Fibroblast of upper back skin (primary cell): ENCODE results near the gene LRRC9.
A peak's percentile ranks its signal among the peaks of the same experiment; 100 is the strongest.
"Not testable (repeated sequence)": the region's sequence is repeated elsewhere in the genome, so short reads cannot be mapped to it uniquely, and the experiment has no call there.

Experiments used
- DNase-seq: peaks from one replicate; pipeline ENCODE4 v3.0.0-alpha.2; 2013

The LRRC9 gene

GRCh38 chr14:59919570-59920377, at the start of gene LRRC9:
TSS of gene LRRC9 (plus strand) at chr14:59920144.
- peak; percentile 6 for DNase-seq

- DNase-seq, result peak; percentile 39
Observed at GRCh38 chr14:59870277-59871165, 49.4 kb upstream of the LRRC9 start, which contains the start of gene RTN1. TSS of gene RTN1 (minus strand) at chr14:59870776. CDS start at chr14:59870630, 146 bp downstream.

- DNase-seq, result no peak
Observed at GRCh38 chr14:59871166-59871495, 48.8 kb upstream of the LRRC9 start.

GRCh38 chr14:59882957-59883356, 37.0 kb upstream of the LRRC9 start:
- DNase-seq, result no peak

- no peak for DNase-seq
Observed at GRCh38 chr14:59890676-59891075, 29.3 kb upstream of the LRRC9 start.

- no peak for DNase-seq
Observed at GRCh38 chr14:59895721-59896120, 24.2 kb upstream of the LRRC9 start.

- peak; percentile 13 for DNase-seq
Observed at GRCh38 chr14:59897757-59898383, 22.1 kb upstream of the LRRC9 start.

- no peak for DNase-seq
Observed at GRCh38 chr14:59900556-59900955, 19.4 kb upstream of the LRRC9 start.

- DNase-seq, result no peak
Observed at GRCh38 chr14:59904184-59904583, 15.8 kb upstream of the LRRC9 start.

GRCh38 chr14:59905188-59905587, 14.8 kb upstream of the LRRC9 start:
- no peak for DNase-seq

- no peak for DNase-seq
Observed at GRCh38 chr14:59912443-59912842, 7.5 kb upstream of the LRRC9 start.

- DNase-seq, result no peak
Observed at GRCh38 chr14:59913187-59913586, 6.8 kb upstream of the LRRC9 start.

GRCh38 chr14:59918824-59919569, 947 bp upstream of the LRRC9 start:
- DNase-seq, result peak; percentile 26

- DNase-seq, result no peak
Observed at GRCh38 chr14:59920378-59920683, 387 bp downstream of the LRRC9 start.

- DNase-seq, result no peak
Observed at GRCh38 chr14:59925797-59926196, 5.9 kb downstream of the LRRC9 start.

- no peak for DNase-seq
Observed at GRCh38 chr14:59926534-59926933, 6.6 kb downstream of the LRRC9 start.

GRCh38 chr14:59931237-59931636, 11.3 kb downstream of the LRRC9 start:
- DNase-seq, result no peak

GRCh38 chr14:59936145-59936544, 16.2 kb downstream of the LRRC9 start:
- no peak for DNase-seq

- DNase-seq, result no peak
Observed at GRCh38 chr14:59939828-59940227, 19.9 kb downstream of the LRRC9 start.

- DNase-seq, result not testable (repeated sequence)
Observed at GRCh38 chr14:59942296-59942862, 22.4 kb downstream of the LRRC9 start.

GRCh38 chr14:59944909-59945308, 25.0 kb downstream of the LRRC9 start:
- DNase-seq, result no peak

GRCh38 chr14:59952141-59952540, 32.2 kb downstream of the LRRC9 start:
- DNase-seq, result not testable (repeated sequence)

GRCh38 chr14:59957890-59958289, 37.9 kb downstream of the LRRC9 start:
- not testable (repeated sequence) for DNase-seq
